Left lung (tissue), 10 donors: ENCODE results near the gene CFAP92. TPM values are rescaled to one million over a fixed set of nuclear protein-coding genes. Genes with fewer than 3 reads are reported as not detected.

Source experiments
- ATAC-seq: fragments of 200-7000 bp; cut with Tn5 transposase; one replicate; pipeline ENCODE4 v1.9.1; 2020; ENCODE audit warnings: moderate library complexity
- DNase-seq, 4 donors: peaks; one replicate each; pipeline ENCODE4 v3.0.0-alpha.2; 2013 to 2020
- H3K27ac ChIP-seq, 2 donors: fragments of 200-600 bp; sonication (generic) in 1 of 2; one replicate each; pipeline versions ENCODE4 v1.5.0 to v1.8.0; 2020 to 2021
- H3K27me3 ChIP-seq, 2 donors: fragments of 200-600 bp; sonication (generic) in 1 of 2; one replicate each; pipeline versions ENCODE4 v1.5.0 to v1.8.0; 2020 to 2021
- H3K36me3 ChIP-seq, 2 donors: fragments of 200-600 bp; sonication (generic) in 1 of 2; one replicate each; pipeline versions ENCODE4 v1.5.0 to v1.8.0; 2020 to 2021
- H3K4me1 ChIP-seq, 2 donors: fragments of 200-600 bp; one replicate each; pipeline ENCODE4 v1.8.0; 2021
- H3K4me3 ChIP-seq, 2 donors: fragments of 200-600 bp; sonication (generic) in 1 of 2; one replicate each; pipeline versions ENCODE4 v1.5.0 to v1.8.0; 2020 to 2021; ENCODE audit warnings: mild to moderate bottlenecking in 1 of 2
- H3K9me3 ChIP-seq, 2 donors: fragments of 200-600 bp; sonication (generic) in 1 of 2; one replicate each; pipeline versions ENCODE4 v1.5.0 to v1.8.0; 2020 to 2021
- intact Hi-C, 2 donors: fragments of 100-400 bp; cut with DNase I; formaldehyde crosslinking; loops; one replicate each; pipeline versions ENCODE4 v1.11.2 to v1.14.2; 2022
- polyA plus RNA-seq, 6 donors: library from polyadenylated mRNA; unstranded; fragments of 120-200 nt; gene quantifications; one replicate each; pipeline ENCODE4 v1.2.1, GENCODE V29; 2013; ENCODE audit not compliant: insufficient read length in 6 of 6
- total RNA-seq, 2 donors: library from RNA; stranded (reverse); fragmentation: NEBNext Ultra II Directional; extraction: Animal tissue kit (Norgen Biotek cat#: 25700); gene quantifications; one replicate each; pipeline ENCODE4 v1.2.1, GENCODE V29; 2021
- TF ChIP-seq, protein P1 (sequence below), 2 donors: fragments of 200-600 bp; sonication (generic) in 1 of 2; IDR thresholded peaks; one replicate each; pipeline versions ENCODE4 v1.5.0 to v1.8.0; 2021; ENCODE audit warnings: antibody characterized with exemption in 2 of 2
- donor health status: DM: no; HTN: yes; CAD: no.
- donor health status: DM: no; HTN: no; CAD: no.

Gene CFAP92
- total and polyA plus RNA-seq, 8 donors, result 1.7 to 4.4 (median 3.5) TPM

GRCh38 chr3:128970740-128971047, 23.2 kb downstream of the CFAP92 start:
- ATAC-seq (no peak), DNase-seq (no peak)
- TF ChIP-seq, protein P1, sequence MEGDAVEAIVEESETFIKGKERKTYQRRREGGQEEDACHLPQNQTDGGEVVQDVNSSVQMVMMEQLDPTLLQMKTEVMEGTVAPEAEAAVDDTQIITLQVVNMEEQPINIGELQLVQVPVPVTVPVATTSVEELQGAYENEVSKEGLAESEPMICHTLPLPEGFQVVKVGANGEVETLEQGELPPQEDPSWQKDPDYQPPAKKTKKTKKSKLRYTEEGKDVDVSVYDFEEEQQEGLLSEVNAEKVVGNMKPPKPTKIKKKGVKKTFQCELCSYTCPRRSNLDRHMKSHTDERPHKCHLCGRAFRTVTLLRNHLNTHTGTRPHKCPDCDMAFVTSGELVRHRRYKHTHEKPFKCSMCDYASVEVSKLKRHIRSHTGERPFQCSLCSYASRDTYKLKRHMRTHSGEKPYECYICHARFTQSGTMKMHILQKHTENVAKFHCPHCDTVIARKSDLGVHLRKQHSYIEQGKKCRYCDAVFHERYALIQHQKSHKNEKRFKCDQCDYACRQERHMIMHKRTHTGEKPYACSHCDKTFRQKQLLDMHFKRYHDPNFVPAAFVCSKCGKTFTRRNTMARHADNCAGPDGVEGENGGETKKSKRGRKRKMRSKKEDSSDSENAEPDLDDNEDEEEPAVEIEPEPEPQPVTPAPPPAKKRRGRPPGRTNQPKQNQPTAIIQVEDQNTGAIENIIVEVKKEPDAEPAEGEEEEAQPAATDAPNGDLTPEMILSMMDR (IDR thresholded peaks at IDR 0.05), result no peak
- Histone ChIP-seq H3K27ac (peak overlapping the region in 1 of 2 donors; percentile 2), H3K36me3 (no peaks in the 10 kb centered on the region), H3K9me3 (no peaks in the 10 kb centered on the region), H3K4me1 (peaks cover 0 to 24% of the 10 kb centered on the region in 2 donors), H3K27me3 (no peaks in the 10 kb centered on the region), H3K4me3 (no peak overlapping the region)
- intact Hi-C loops, result no loop called here

DNA sequence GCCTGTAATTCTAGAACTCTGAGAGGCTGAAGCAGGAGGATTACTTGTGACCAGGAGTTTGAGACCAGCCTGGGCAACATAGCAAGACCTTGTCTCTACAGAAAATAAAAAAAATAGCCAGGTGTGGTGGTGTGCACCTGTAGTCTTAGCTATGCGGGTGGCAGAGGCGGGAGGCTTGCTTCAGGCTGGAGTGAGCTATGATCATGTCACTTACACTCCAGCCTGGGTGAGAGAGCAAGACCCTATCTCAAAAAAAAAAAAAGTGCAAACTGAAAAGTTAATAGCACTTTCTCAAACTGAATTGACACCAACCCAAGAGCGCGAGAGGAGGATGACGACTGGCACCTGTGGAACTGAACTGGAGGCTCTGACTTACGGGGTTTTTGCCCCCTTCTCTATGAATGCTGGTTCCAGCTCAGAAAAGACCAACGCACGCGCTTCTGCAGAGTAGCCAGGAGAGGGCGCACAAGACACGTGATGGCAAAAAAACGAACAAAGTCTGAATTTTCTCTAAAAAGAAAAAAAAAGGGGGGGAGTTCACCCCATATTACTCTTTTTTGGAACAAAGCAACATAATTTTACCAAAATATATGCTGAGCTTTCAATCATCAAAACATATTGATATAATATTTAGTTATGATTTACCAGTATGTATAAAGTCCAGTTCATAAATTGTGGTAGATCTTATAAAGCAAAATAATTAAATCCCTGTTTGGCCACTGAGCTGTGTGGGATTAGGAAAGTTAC, 23.7 kb downstream of the CFAP92 start:
- ATAC-seq (no peak), DNase-seq (peak in 3 of 4 donors; percentile 50 to 74 (median 55))

GRCh38 chr3:128967748-128968355, 26.0 kb downstream of the CFAP92 start:
- intact Hi-C loops, result loop anchor here in 1 of 2 donors (5.0 kb wide), 1 partner anchor 279 kb away; the partner anchor contains the start of gene COPG1
- Histone ChIP-seq H3K9me3 (no peaks in the 10 kb centered on the region), H3K36me3 (no peaks in the 10 kb centered on the region), H3K27me3 (no peaks in the 10 kb centered on the region), H3K27ac (no peak overlapping the region), H3K4me3 (no peak overlapping the region), H3K4me1 (peaks cover 0 to 18% of the 10 kb centered on the region in 2 donors)
- no peak for ATAC-seq
- no peak for DNase-seq
- TF ChIP-seq, protein P1 (IDR thresholded peaks at IDR 0.05), result no peak

More for the DNA sequence above, 23.7 kb downstream of the CFAP92 start:
- TF ChIP-seq, protein P1 (IDR thresholded peaks at IDR 0.05), result peak; percentile 82 to 93
- H3K9me3 ChIP-seq, result no peaks in the 10 kb centered on the region
- peaks cover 0 to 24% of the 10 kb centered on the region in 2 donors for H3K4me1 ChIP-seq
- H3K27ac ChIP-seq, result peak overlapping the region in 1 of 2 donors; percentile 2
- no peaks in the 10 kb centered on the region for H3K27me3 ChIP-seq
- intact Hi-C loops, result loop anchor here in 1 of 2 donors (5.0 kb wide), 1 partner anchor 277 kb away; the partner anchor contains the start of gene COPG1
- H3K4me3 ChIP-seq, result no peak overlapping the region
- no peaks in the 10 kb centered on the region for H3K36me3 ChIP-seq

DNA sequence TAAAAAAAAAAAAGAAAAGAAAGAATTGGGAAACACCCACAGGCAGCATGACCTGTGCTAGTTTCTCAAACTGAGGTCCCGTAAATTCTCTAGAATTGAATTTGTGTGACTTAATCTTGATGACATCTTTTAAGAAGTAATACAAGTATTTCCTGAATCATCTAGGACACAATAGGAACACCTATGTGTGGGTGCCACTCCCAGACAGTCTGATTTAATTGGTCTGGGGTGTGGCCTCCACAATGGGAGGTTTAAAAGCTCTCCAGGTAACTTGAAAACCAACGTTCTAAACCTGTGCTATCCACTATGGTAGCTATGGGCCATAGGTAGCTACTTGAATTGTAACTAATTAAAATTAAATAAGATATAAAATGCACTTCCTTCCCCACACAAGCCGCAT, 28.1 kb downstream of the CFAP92 start:
- H3K36me3 ChIP-seq, result no peaks in the 10 kb centered on the region
- H3K4me3 ChIP-seq, result no peak overlapping the region
- ATAC-seq (no peak), DNase-seq (no peak)
- intact Hi-C loops, result loop anchor here in 1 of 2 donors (5.0 kb wide), 1 partner anchor 281 kb away; the partner anchor contains the start of gene COPG1
- no peaks in the 10 kb centered on the region for H3K27me3 ChIP-seq
- no peaks in the 10 kb centered on the region for H3K9me3 ChIP-seq
- H3K27ac ChIP-seq, result no peak overlapping the region
- TF ChIP-seq, protein P1 (IDR thresholded peaks at IDR 0.05), result no peak
- H3K4me1 ChIP-seq, result peaks cover 0 to 8% of the 10 kb centered on the region in 2 donors

DNA sequence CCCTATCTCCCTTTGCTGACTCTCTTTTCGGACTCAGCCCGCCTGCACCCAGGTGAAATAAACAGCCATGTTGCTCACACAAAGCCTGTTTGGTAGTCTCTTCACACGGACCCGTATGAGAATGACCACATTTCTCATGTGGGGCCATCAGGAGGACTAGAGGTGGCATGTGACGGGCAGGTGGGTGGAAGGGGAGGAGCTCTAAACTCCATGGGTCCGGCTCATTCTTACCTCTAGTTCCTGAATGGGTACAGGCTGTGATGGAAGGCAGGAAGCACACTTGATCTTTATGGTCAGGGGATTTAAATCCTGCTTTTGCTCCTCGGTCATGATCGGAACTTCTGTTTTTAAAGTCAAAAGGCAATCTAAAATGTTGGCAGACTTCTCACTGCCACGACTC, 28.6 kb downstream of the CFAP92 start:
- ATAC-seq (no peak), DNase-seq (no peak)
- H3K9me3 ChIP-seq, result no peaks in the 10 kb centered on the region
- no peaks in the 10 kb centered on the region for H3K27me3 ChIP-seq
- peaks cover 0 to 3% of the 10 kb centered on the region in 2 donors for H3K4me1 ChIP-seq
- no peak overlapping the region for H3K4me3 ChIP-seq
- intact Hi-C loops, result loop anchor here in 1 of 2 donors (5.0 kb wide), 1 partner anchor 282 kb away; the partner anchor contains the start of gene COPG1
- no peaks in the 10 kb centered on the region for H3K36me3 ChIP-seq
- no peak overlapping the region for H3K27ac ChIP-seq
- TF ChIP-seq, protein P1 (IDR thresholded peaks at IDR 0.05), result no peak
